ENCODE results near the gene BTBD10.

Gene BTBD10

DNA sequence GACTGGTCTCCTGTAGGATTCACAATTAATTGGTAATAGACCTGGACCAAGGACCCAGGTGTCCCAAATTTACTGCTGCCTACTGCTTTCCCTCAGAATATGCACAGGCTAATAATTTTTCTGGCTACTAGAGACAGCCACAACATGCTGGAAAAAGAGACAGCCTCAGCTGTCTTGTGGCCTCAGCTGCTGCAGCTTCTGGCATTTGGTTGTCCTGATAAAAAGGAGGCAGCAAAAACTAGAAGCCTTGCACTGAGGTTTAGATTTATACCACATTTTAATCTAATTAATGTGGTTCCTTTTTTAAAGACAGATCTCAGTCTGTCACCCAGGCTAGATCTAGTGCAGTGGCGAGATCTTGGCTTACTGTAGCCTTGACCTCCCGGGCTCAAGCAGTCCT, 89.8 kb downstream of the BTBD10 start:
- no peak for DNase-seq (ENCODE audit: low read depth in 2 of 2)

DNA sequence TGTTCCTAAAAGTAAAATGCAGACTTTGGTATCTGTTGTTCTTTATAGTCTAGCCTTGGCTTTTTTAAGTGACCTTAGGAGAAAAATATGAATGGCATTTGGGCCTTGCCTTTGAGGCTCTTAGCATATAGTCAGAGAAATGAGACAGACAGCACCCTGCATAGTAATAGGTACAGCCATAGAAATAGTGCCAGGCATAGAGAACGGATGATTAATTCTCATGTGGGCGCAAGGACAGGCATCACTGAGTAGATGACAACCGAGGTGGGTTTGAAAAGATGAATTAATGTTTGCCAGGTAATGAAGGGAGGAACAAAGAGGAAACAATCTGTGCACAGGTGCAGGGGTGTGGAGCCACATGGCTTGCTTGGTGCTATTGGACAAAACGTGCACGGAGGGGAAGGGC, 95.0 kb downstream of the BTBD10 start:
- DNase-seq (ENCODE audit: low read depth in 2 of 2), result no peak

- DNase-seq (ENCODE audit: low read depth in 2 of 2), result no peak
Observed at GRCh38 chr11:13367115-13367514, 95.9 kb downstream of the BTBD10 start.

GRCh38 chr11:13366266-13367026, 96.6 kb downstream of the BTBD10 start:
- no peak for DNase-seq (ENCODE audit: low read depth in 2 of 2)

- DNase-seq (ENCODE audit: low read depth in 2 of 2), result no peak
Observed at GRCh38 chr11:13364388-13364787, 98.6 kb downstream of the BTBD10 start.

DNA sequence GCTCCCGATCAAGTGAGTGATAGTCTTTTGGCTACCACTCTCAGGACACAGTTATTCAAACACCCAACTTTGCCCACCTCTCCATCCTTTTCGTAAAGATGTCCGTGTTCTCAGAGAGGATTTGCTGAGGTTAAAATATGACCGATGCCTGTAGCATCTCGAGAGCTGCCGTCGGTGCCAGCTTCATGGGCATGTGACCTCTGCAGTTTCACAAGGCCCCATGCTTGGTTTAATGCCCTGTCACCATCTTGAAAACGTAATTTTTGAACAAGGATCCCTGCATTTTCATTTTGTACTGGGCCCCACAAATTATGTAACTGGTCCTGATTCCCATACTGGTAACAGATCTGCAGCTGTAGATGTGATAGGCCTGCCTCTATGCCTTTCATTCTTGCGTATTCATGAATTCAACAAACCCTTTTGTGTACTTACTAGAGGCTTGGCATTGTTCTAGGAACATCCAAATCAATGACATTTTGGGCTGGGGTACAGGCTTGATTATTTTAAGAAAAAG, 100.4 kb downstream of the BTBD10 start:
- DNase-seq (ENCODE audit: low read depth in 2 of 2), result no peak

DNA sequence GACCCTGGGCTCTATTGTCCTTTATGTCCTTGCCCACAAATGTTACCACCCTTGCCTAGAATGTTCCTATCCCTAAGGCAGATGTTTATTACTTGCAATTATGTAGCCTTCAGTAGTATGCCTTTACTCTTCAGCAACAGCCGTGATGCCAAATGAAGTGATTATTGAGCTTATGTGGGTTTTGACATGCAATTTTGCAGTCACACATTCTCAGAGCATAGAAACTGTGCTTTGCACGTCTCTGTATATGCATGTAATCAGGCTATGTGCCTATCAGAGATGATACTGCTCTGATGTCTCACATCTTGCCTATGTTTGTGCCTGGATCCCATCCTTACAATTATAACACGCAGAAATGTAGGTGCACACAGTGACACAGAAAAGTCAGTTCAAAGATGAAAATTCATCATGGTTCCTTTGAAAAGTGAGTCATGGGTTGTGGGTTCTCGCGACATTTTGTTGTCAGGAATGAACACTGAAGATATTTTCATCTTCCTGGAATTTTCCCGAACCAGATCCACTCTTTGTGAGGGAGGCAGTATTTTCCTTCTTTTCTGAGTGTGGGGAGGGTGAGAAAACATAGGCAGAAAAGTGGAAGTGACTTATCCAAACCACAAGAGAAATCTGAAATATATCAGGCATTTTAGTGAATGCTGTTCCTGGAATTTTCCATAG, 104.3 kb downstream of the BTBD10 start:
- no peak for DNase-seq (ENCODE audit: low read depth in 2 of 2)

DNA sequence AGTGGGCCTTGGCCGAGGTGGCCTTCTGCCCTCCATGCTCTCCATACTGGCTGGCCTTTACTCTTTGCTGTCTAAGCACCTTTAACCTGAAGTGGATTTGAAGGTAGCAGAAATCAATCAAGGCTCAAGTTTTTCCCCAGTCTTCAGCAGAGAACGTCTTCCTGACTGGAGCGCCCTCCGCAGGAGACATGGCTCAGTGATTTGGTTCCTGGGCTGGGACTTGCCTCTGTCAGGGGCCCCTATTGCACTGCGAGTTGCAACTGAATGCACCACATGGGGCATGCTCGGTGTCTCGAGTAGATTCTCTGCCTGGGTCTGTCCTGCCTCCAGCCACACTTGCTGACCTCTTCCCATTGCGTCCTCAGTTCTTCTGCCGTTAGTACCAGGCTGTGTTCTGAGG, 105.8 kb downstream of the BTBD10 start:
- no peak for DNase-seq (ENCODE audit: low read depth in 2 of 2)

GRCh38 chr11:13355191-13355590, 107.8 kb downstream of the BTBD10 start:
- no peak for DNase-seq (ENCODE audit: low read depth in 2 of 2)

DNA sequence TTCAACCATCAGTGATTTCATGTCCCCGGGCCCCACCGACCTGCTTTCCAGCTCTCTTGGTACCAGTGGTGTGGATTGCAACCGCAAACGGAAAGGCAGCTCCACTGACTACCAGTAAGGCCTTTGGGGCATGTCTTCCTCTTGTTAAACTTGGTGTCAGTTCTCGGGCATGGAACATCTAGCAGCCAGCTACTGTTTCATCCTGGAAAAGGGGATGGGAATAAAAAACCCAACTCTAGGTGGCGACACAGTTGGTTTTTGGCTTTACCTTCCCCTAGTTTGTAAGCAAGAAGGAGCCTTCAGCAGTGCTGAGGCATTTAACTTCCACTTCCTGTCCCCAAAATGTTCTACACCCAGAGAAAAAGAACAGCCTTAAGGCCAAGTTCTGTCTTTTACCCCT, 108.7 kb downstream of the BTBD10 start:
- no peak for DNase-seq (ENCODE audit: low read depth in 2 of 2)

- DNase-seq (ENCODE audit: low read depth in 2 of 2), result no peak
Observed at GRCh38 chr11:13352711-13353110, 110.3 kb downstream of the BTBD10 start.

- no peak for DNase-seq (ENCODE audit: low read depth in 2 of 2)
Observed at GRCh38 chr11:13349581-13349980, 113.4 kb downstream of the BTBD10 start.

DNA sequence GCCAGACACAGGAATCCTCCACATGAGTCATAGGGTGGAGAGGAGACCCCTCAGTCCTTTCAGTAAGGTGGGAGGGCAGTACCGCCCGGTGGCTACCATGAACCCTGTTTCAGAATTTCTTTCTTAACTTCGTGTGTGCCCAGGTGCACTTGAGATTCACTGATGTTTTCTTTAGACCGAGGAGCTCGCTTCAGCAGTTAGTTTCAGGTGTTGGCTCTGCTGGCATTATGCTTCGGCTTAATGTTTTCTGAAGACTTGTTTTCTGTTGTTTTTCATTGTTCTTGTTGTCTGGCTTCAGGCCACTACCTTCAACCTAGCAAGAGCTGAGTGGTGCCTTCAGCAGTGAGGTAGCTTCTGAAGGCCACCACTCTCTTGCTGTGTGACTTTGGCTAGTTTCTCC, 114.0 kb downstream of the BTBD10 start:
- no peak for DNase-seq (ENCODE audit: low read depth in 2 of 2)

- no peak for DNase-seq (ENCODE audit: low read depth in 2 of 2)
Observed at GRCh38 chr11:13348305-13348704, 114.7 kb downstream of the BTBD10 start.

GRCh38 chr11:13347901-13348300, 115.1 kb downstream of the BTBD10 start:
- no peak for DNase-seq (ENCODE audit: low read depth in 2 of 2)

DNA sequence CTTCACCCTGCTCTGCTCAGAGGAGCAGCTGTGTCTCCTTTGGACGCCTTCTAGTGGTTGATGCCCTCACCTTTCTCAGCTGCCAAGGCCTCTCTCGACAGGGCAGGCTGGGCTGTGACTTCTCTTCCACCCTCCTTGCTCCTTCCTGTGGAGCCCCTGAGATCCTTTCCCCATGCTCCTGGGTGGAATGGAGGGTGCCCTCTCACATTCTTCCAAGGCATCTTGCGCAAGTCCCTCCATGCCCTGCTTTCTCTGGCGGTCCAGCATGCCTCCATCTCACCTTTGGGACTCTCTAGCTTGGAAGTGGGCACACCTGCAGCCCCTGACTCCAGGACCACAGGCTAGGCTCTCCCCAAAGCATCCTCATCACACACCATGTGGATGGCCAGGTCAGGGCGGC, 116.6 kb downstream of the BTBD10 start:
- DNase-seq (ENCODE audit: low read depth in 2 of 2), result no peak

DNA sequence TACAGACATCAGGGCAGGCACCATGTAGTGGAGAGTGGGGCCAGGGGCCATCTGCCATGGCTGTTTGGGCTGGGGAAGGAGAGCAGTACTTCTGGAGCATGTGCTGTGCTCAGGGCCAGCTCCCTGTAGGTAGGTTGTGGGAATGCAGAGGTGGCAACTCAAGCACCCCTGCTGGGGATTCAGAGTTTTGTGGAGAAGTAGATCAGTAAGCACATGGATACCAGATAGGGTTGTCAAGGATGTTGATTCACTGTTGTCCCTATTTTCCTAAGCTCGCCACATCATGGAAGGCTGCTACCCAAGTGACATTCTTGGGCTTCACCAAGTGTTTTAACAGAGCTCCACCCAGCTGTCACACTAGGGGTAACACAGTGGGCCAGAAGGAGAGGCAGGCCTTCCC, 118.2 kb downstream of the BTBD10 start:
- DNase-seq (ENCODE audit: low read depth in 2 of 2), result no peak

DNA sequence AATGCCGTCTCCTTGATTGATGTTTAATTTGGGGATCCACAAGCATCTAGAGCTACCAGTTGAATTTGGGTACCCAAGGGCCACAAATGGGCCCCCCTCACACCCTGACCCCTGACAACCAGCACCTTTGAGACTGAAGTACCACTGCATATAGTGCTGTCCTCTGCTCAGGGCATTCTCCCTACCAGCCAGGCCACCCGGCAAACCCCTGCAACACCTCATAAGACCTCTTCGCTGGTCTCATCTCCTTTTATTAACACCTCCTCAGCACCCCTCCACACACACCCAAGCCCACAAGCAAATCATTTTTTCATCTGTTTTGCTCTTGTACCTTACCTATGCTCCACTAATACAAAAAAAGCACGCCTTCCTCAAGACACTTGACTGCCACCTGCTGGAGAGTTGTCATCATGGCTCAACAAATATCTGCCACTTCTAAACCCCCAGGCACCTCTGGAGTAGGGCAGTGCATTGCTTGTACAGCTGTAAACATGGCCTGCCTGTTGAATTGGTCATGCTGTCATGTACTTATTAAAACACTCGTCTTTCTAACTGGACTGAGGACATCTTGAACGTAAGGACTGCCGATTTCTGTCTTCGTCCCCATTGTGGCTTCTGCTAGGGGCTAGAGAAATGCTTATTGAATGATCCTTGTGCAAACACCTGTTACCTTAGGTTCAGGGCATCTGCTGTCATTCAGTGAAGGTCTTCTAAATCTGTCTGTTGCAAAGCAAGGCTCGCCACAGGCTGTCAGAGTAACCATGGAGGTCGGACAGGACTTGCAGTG, 118.9 kb downstream of the BTBD10 start:
- peak; percentile 32 to 53 for DNase-seq (ENCODE audit: low read depth in 2 of 2)

GRCh38 chr11:13343067-13343466, 120.0 kb downstream of the BTBD10 start:
- no peak for DNase-seq (ENCODE audit: low read depth in 2 of 2)

- no peak for DNase-seq (ENCODE audit: low read depth in 2 of 2)
Observed at GRCh38 chr11:13341026-13341425, 122.0 kb downstream of the BTBD10 start.

GRCh38 chr11:13339195-13340153, 123.5 kb downstream of the BTBD10 start:
- DNase-seq (ENCODE audit: low read depth in 2 of 2), result no peak
